IMR-90 (cell line): ENCODE results near the gene GNAS. TPM values are rescaled to one million over a fixed set of nuclear protein-coding genes. Genes with fewer than 3 reads are reported as not detected.

Source experiments
- ATAC-seq: fragments of 200-7000 bp; cut with Tn5 transposase; 2 replicates; pipeline ENCODE4 v1.9.1; 2020; ENCODE audit warnings: low read depth, mild to moderate bottlenecking, moderate library complexity
- BruUV-seq: library from RNA; stranded (reverse); fragments of 400-500 nt; replicated peaks from 2 replicates; lab custom pipeline; 2021; lab: Mats Ljungman, UMichigan
- CTCF ChIA-PET: fragments of 300-600 bp; formaldehyde crosslinking; extraction: SDS; loops from one replicate; lab custom pipeline; 2021; ENCODE audit warnings: antibody characterized with exemption; lab: Yijun Ruan, JAX
- POLR2A ChIA-PET: fragments of 300-600 bp; sonication (Branson Sonifier 250); formaldehyde crosslinking; loops from one replicate; lab custom pipeline; 2022; ENCODE audit warnings: antibody characterized with exemption; ENCODE audit not compliant: unreplicated experiment; lab: Charles Lee
- DNase-seq: peaks from one replicate; pipeline ENCODE4 v3.0.0; 2013
- H2AFZ ChIP-seq: replicated peaks from 2 replicates; pipeline ENCODE3; 2013; ENCODE audit warnings: low read length, mild to moderate bottlenecking; ENCODE audit not compliant: poor library complexity
- H2AK5ac ChIP-seq: 2 replicates; pipeline ENCODE4 v1.6.1; 2013; ENCODE audit warnings: low read depth, low read length, inconsistent platforms
- H2AK9ac ChIP-seq: replicated peaks from 2 replicates; pipeline ENCODE3; 2013; ENCODE audit warnings: mild to moderate bottlenecking, low read depth, low read length, moderate library complexity; ENCODE audit not compliant: poor library complexity
- H2BK120ac ChIP-seq: 2 replicates; pipeline ENCODE4 v1.6.1; 2013; ENCODE audit warnings: low read depth, low read length, inconsistent platforms
- H2BK15ac ChIP-seq: 3 replicates; pipeline ENCODE4 v1.6.1; 2013; ENCODE audit warnings: low read depth, low read length, inconsistent platforms
- H2BK20ac ChIP-seq: 2 replicates; pipeline ENCODE4 v1.6.1; 2013; ENCODE audit warnings: low read depth, mild to moderate bottlenecking, inconsistent platforms, low read length, moderate library complexity
- H2BK5ac ChIP-seq: 2 replicates; pipeline ENCODE4 v1.6.1; 2013; ENCODE audit warnings: mild to moderate bottlenecking, low read depth, low read length, inconsistent platforms; ENCODE audit not compliant: poor library complexity, severe bottlenecking
- H3K14ac ChIP-seq: replicated peaks from 2 replicates; pipeline ENCODE4 v1.6.1; 2013; ENCODE audit warnings: low read depth, low read length, inconsistent platforms
- H3K18ac ChIP-seq: 2 replicates; pipeline ENCODE4 v1.6.1; 2013; ENCODE audit warnings: low read depth, low read length, control low read depth
- H3K23ac ChIP-seq: 2 replicates; pipeline ENCODE4 v1.6.1; 2013; ENCODE audit warnings: low read depth, low read length, inconsistent platforms
- H3K27ac ChIP-seq: 2 replicates; pipeline ENCODE4 v1.5.1; 2013; ENCODE audit warnings: mild to moderate bottlenecking, control low read depth, low read length; ENCODE audit not compliant: insufficient read depth
- H3K27me3 ChIP-seq: 2 replicates; pipeline ENCODE4 v1.6.1; 2013; ENCODE audit warnings: low read length; ENCODE audit not compliant: control insufficient read depth, insufficient read depth
- H3K36me3 ChIP-seq: 2 replicates; pipeline ENCODE4 v1.6.1; 2013; ENCODE audit warnings: low read length, mixed read lengths; ENCODE audit not compliant: control insufficient read depth, insufficient read depth
- H3K4ac ChIP-seq: 2 replicates; pipeline ENCODE4 v1.6.1; 2013; ENCODE audit warnings: low read depth, low read length, inconsistent platforms
- H3K4me1 ChIP-seq: 2 replicates; pipeline ENCODE4 v1.6.1; 2013; ENCODE audit warnings: low read length, mixed read lengths; ENCODE audit not compliant: control insufficient read depth, insufficient read depth
- H3K4me2 ChIP-seq: 2 replicates; pipeline ENCODE4 v1.6.1; 2013; ENCODE audit warnings: low read depth, mild to moderate bottlenecking, control low read depth, low read length, moderate library complexity
- H3K4me3 ChIP-seq: 2 replicates; pipeline ENCODE4 v1.5.1; 2013; ENCODE audit warnings: low read depth, mild to moderate bottlenecking, control low read depth, low read length, moderate library complexity; ENCODE audit not compliant: insufficient read depth
- H3K56ac ChIP-seq: 2 replicates; pipeline ENCODE4 v1.6.1; 2013; ENCODE audit warnings: low read length, inconsistent platforms; ENCODE audit not compliant: insufficient read depth; ENCODE audit errors: extremely low read depth
- H3K79me1 ChIP-seq, 2 experiments: 2 replicates each; pipeline ENCODE4 v1.6.1; 2013; ENCODE audit warnings: low read length in 2 of 2, inconsistent platforms in 1 of 2, low read depth in 1 of 2
- H3K9ac ChIP-seq: 2 replicates; pipeline ENCODE4 v1.6.1; 2013; ENCODE audit warnings: low read depth, low read length, control low read depth
- H3K9me1 ChIP-seq: 2 replicates; pipeline ENCODE4 v1.6.1; 2013; ENCODE audit warnings: low read length, inconsistent platforms; ENCODE audit not compliant: insufficient read depth
- H3K9me3 ChIP-seq: 2 replicates; pipeline ENCODE4 v1.6.1; 2013; ENCODE audit warnings: low read length; ENCODE audit not compliant: control insufficient read depth, insufficient read depth
- H4K20me1 ChIP-seq: 2 replicates; pipeline ENCODE4 v1.6.1; 2013; ENCODE audit warnings: low read length, inconsistent platforms; ENCODE audit not compliant: insufficient read depth
- H4K5ac ChIP-seq: 2 replicates; pipeline ENCODE4 v1.6.1; 2013; ENCODE audit warnings: mild to moderate bottlenecking, low read depth, low read length, control low read depth
- H4K8ac ChIP-seq, 2 experiments: 2 replicates each; pipeline ENCODE4 v1.6.1; 2013; ENCODE audit warnings: low read depth in 2 of 2, low read length in 2 of 2, control low read depth in 1 of 2, inconsistent platforms in 1 of 2
- H4K91ac ChIP-seq: 2 replicates; pipeline ENCODE4 v1.6.1; 2013; ENCODE audit warnings: low read depth, low read length, inconsistent platforms; ENCODE audit not compliant: insufficient read depth
- BHLHE40 ChIP-seq: fragments of 150-350 bp; IDR thresholded peaks from 2 replicates; pipeline ENCODE4 v1.6.1; 2016; ENCODE audit warnings: mild to moderate bottlenecking, low read depth, low read length
- CEBPB ChIP-seq: IDR thresholded peaks from 2 replicates; pipeline ENCODE4 v1.6.1; 2012; ENCODE audit warnings: low read depth, low read length, improper control_type of control experiment
- CHD1 ChIP-seq: IDR thresholded peaks from 2 replicates; pipeline ENCODE4 v1.6.1; 2012; ENCODE audit warnings: low read depth, low read length, improper control_type of control experiment
- FOS ChIP-seq: fragments of 150-350 bp; IDR thresholded peaks from 2 replicates; pipeline ENCODE4 v1.6.1; 2016; ENCODE audit warnings: low read depth, low read length
- MAFK ChIP-seq: IDR thresholded peaks from 2 replicates; pipeline ENCODE4 v1.6.1; 2012; ENCODE audit warnings: low read depth, low read length, improper control_type of control experiment
- MAZ ChIP-seq: IDR thresholded peaks from 2 replicates; pipeline ENCODE4 v1.6.1; 2012; ENCODE audit warnings: low read depth, mild to moderate bottlenecking, low read length, improper control_type of control experiment, moderate library complexity, borderline replicate concordance
- MXI1 ChIP-seq: IDR thresholded peaks from 2 replicates; pipeline ENCODE4 v1.6.1; 2012; ENCODE audit warnings: low read depth, mild to moderate bottlenecking, low read length, moderate library complexity, borderline replicate concordance
- NFE2L2 ChIP-seq: fragments of 150-350 bp; IDR thresholded peaks from 2 replicates; pipeline ENCODE4 v1.6.1; 2016; ENCODE audit warnings: low read depth, mild to moderate bottlenecking, low read length
- POLR2A ChIP-seq: IDR thresholded peaks from 2 replicates; pipeline ENCODE4 v1.6.1; 2012; ENCODE audit warnings: mild to moderate bottlenecking, low read depth, low read length
- RAD21 ChIP-seq: IDR thresholded peaks from 2 replicates; pipeline ENCODE4 v1.6.1; 2012; ENCODE audit warnings: low read length, improper control_type of control experiment
- RCOR1 ChIP-seq: IDR thresholded peaks from 2 replicates; pipeline ENCODE4 v1.6.1; 2012; ENCODE audit warnings: mild to moderate bottlenecking, low read length, improper control_type of control experiment; ENCODE audit not compliant: insufficient replicate concordance
- RFX5 ChIP-seq: IDR thresholded peaks from 2 replicates; pipeline ENCODE4 v1.8.0; 2012; ENCODE audit warnings: low read depth, mild to moderate bottlenecking, low read length, moderate library complexity
- SMC3 ChIP-seq: fragments of 150-350 bp; IDR thresholded peaks from 2 replicates; pipeline ENCODE4 v1.6.1; 2016; ENCODE audit warnings: low read depth, mild to moderate bottlenecking, antibody characterized with exemption, low read length, moderate library complexity
- USF2 ChIP-seq: fragments of 150-350 bp; IDR thresholded peaks from 2 replicates; pipeline ENCODE4 v1.6.1; 2017; ENCODE audit warnings: mild to moderate bottlenecking, antibody characterized with exemption, low read length, low read depth
- WGBS, 2 experiments: methylation state at CpG; one replicate each; pipeline versions ENCODE4 v1.1.5 to v1.1.7; 2013; ENCODE audit warnings: missing lambda C conversion rate in 2 of 2; ENCODE audit not compliant: insufficient read length in 1 of 2; ENCODE audit errors: extremely low coverage in 2 of 2; 5-methylcytosine and 5-hydroxymethylcytosine counted together
- dilution Hi-C: fragments of 300-500 bp; cut with HindIII; formaldehyde crosslinking; loops from one replicate; pipeline ENCODE4 v1.14.3; 2018; ENCODE audit warnings: low sequenced_read_pairs; ENCODE audit not compliant: unreplicated experiment
- in situ Hi-C: fragments of 300-500 bp; cut with MboI; formaldehyde crosslinking; loops from 3 replicates; pipeline ENCODE4 v1.14.3; 2019; ENCODE audit warnings: low sequenced_read_pairs, inconsistent platforms, mixed read lengths
- intact Hi-C: fragments of 100-400 bp; cut with micrococcal nuclease; formaldehyde crosslinking; loops from 2 replicates; pipeline ENCODE4 v1.10.0; 2022
- polyA plus RNA-seq, 3 experiments: library from polyadenylated mRNA; depleted of rRNA; stranded (reverse); fragments of >200 nt; gene quantifications; 2 replicates each; pipeline ENCODE4 v1.2.3, GENCODE V29; 2012; ENCODE audit warnings: low replicate concordance in 1 of 3
- total RNA-seq: library from RNA; depleted of rRNA; stranded (reverse); fragments of >200 nt; gene quantifications from 2 replicates; pipeline ENCODE4 v1.2.3, GENCODE V29; 2012
- TF ChIP-seq, protein P1 (sequence below): fragments of 150-350 bp; IDR thresholded peaks from 2 replicates; pipeline ENCODE4 v1.6.1; 2016; ENCODE audit warnings: low read depth, mild to moderate bottlenecking, low read length, moderate library complexity, borderline replicate concordance
- TF ChIP-seq, protein P2 (sequence below): conservative IDR thresholded peaks from 2 replicates; pipeline ENCODE4 v1.5.1; 2012; ENCODE audit warnings: mild to moderate bottlenecking, low read depth, low read length, improper control_type of control experiment

The GNAS gene
- total and polyA plus RNA-seq, 2 of the 4 experiments (the other 2 are of a cell fraction) = 397 to 1,356 TPM

DNA sequence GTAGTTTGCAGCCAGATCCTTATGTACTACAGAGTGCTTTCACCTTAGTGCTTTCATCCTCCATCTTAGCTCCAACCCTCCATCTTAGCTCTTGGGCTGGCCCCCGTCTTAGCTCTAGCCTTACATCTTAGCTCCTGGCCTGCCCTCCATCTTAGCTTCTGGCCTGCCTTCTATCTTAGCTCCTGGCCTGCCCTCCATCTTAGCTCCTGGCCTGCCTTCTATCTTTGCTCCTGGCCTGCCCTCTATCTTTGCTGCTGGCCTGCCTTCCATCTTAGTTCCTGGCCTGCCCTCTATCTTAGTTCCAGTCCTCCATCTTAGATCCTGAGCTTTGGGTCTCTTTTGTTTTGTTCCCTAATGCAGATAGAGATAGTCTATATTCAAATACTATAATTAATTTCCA, 22.0 kb downstream of the GNAS start:
- no peak for ATAC-seq
- Histone ChIP-seq H3K79me1 (no peaks in the 10 kb centered on the region), H3K18ac (no peak overlapping the region), H3K14ac (no peak overlapping the region), H3K27me3 (peaks cover 2% of the 10 kb centered on the region), H3K4me1 (peaks cover 2% of the 10 kb centered on the region; the same call in 1 of the 2 replicates), H2AK5ac (no peak overlapping the region), H3K36me3 (no peaks in the 10 kb centered on the region), H2AFZ (no peak overlapping the region), H2AK9ac (no peak overlapping the region), H3K23ac (no peak overlapping the region), H2BK120ac (no peak overlapping the region), H3K9ac (no peak overlapping the region), H2BK5ac (no peak overlapping the region), H3K4me3 (no peak overlapping the region), H3K4me2 (no peak overlapping the region), H2BK15ac (no peak overlapping the region), H2BK20ac (no peak overlapping the region), H4K20me1 (no peaks in the 10 kb centered on the region), H4K8ac (no peak overlapping the region), H4K5ac (no peak overlapping the region), H3K27ac (no peak overlapping the region), H3K9me3 (no peaks in the 10 kb centered on the region), H3K56ac (no peak overlapping the region), H3K4ac (no peak overlapping the region), H4K91ac (no peak overlapping the region), H3K9me1 (peaks cover 3% of the 10 kb centered on the region; the same call in 1 of the 2 replicates)
- no TSS peak for BruUV-seq
- dilution Hi-C loops = no loop called here
- TF ChIP-seq MAFK (no peak), MAZ (no peak), POLR2A (no peak), BHLHE40 (no peak), NFE2L2 (no peak), CHD1 (no peak), USF2 (no peak), RFX5 (no peak), CEBPB (no peak), RAD21 (no peak), RCOR1 (no peak), FOS (no peak), MXI1 (no peak), SMC3 (no peak)
- TF ChIP-seq, protein P1, sequence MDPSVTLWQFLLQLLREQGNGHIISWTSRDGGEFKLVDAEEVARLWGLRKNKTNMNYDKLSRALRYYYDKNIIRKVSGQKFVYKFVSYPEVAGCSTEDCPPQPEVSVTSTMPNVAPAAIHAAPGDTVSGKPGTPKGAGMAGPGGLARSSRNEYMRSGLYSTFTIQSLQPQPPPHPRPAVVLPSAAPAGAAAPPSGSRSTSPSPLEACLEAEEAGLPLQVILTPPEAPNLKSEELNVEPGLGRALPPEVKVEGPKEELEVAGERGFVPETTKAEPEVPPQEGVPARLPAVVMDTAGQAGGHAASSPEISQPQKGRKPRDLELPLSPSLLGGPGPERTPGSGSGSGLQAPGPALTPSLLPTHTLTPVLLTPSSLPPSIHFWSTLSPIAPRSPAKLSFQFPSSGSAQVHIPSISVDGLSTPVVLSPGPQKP = no peak
- TF ChIP-seq, protein P2, sequence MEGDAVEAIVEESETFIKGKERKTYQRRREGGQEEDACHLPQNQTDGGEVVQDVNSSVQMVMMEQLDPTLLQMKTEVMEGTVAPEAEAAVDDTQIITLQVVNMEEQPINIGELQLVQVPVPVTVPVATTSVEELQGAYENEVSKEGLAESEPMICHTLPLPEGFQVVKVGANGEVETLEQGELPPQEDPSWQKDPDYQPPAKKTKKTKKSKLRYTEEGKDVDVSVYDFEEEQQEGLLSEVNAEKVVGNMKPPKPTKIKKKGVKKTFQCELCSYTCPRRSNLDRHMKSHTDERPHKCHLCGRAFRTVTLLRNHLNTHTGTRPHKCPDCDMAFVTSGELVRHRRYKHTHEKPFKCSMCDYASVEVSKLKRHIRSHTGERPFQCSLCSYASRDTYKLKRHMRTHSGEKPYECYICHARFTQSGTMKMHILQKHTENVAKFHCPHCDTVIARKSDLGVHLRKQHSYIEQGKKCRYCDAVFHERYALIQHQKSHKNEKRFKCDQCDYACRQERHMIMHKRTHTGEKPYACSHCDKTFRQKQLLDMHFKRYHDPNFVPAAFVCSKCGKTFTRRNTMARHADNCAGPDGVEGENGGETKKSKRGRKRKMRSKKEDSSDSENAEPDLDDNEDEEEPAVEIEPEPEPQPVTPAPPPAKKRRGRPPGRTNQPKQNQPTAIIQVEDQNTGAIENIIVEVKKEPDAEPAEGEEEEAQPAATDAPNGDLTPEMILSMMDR = no peak
- POLR2A ChIA-PET = no interaction called here
- CTCF ChIA-PET = no interaction called here
- DNase-seq = no peak
- intact Hi-C loops = loop anchor here (5.0 kb wide), 3 partner anchors 158 to 528 kb away; partner anchors contain the start of gene ATP5F1E
- in situ Hi-C loops = loop anchor here (5.0 kb wide), 1 partner anchor 353 kb away; no protein-coding TSS in a partner anchor
- 83% methylated on average over 1 of the region's 1 CpG; no CpG with 5 or more reads in 1 of the 2 experiments for WGBS, 2 experiments
